ENCODE data around the gene IFNG-AS1.

The IFNG-AS1 gene

DNA sequence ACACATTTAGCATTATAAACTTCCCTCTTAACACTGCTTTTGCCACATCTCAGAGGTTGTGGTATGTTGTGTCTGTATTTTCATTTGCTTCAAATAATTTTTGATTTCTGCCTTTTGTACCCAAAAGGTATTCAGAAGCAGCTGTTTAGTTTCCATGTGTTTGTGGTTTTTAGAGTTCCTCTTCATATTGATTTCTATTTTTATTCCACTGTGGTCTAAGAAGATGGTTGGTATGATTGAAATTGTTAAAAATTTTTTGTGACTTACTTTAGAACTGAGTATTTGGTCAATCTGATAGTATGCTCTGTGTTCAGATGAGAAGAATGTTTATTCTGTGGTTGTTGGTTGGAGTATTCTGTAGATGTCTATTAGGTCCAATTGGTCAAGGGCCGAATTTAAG is 76.4 kb downstream of the IFNG-AS1 start:
- Histone ChIP-seq H3K27me3 (ENCODE audit: insufficient read depth, low read depth, severe bottlenecking) (no peaks in the 10 kb centered on the region), H3K4me3 (ENCODE audit: low read depth, low read length) (no peak overlapping the region), H3K9me3 (ENCODE audit: severe bottlenecking) (peaks cover 7% of the 10 kb centered on the region), H3K36me3 (no peaks in the 10 kb centered on the region), H3K27ac (no peak overlapping the region)
- DNase-seq: no peak
- TF ChIP-seq, protein P1, sequence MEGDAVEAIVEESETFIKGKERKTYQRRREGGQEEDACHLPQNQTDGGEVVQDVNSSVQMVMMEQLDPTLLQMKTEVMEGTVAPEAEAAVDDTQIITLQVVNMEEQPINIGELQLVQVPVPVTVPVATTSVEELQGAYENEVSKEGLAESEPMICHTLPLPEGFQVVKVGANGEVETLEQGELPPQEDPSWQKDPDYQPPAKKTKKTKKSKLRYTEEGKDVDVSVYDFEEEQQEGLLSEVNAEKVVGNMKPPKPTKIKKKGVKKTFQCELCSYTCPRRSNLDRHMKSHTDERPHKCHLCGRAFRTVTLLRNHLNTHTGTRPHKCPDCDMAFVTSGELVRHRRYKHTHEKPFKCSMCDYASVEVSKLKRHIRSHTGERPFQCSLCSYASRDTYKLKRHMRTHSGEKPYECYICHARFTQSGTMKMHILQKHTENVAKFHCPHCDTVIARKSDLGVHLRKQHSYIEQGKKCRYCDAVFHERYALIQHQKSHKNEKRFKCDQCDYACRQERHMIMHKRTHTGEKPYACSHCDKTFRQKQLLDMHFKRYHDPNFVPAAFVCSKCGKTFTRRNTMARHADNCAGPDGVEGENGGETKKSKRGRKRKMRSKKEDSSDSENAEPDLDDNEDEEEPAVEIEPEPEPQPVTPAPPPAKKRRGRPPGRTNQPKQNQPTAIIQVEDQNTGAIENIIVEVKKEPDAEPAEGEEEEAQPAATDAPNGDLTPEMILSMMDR (IDR thresholded peaks at IDR 0.05; ENCODE audit: low read depth, low read length): no peak

DNA sequence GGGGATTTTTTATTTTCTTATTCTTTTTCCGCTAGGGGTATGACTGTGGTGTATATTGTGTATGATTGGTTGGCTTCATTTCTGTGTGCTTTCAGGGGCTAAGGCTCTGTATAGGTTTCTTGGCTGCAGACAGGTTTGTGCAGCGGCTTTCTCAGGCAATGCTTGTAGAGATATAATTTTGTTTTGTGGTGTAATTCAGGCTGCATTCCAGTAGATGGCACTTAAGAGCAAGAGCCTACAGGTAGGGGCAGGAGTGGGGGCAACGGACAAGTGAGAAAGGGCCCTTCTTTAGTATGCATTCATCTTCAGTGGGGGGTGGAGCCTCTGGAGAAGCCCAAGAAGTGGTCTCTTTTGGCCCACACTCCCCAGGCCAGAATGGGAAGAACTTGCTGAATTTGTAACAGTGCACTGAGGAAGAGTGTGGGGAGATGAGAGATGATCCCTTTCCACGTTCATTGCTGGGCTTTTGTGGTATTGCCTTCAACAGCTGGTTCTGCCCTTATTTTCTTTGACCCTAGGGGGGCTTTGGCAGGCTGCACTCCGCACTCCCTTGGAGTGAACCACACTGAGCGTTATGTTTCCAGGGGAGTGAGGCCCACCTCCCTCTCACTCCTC is 78.6 kb downstream of the IFNG-AS1 start:
- Histone ChIP-seq H3K36me3 (no peaks in the 10 kb centered on the region), H3K4me3 (ENCODE audit: low read depth, low read length) (no peak overlapping the region), H3K27ac (no peak overlapping the region), H3K27me3 (ENCODE audit: insufficient read depth, low read depth, severe bottlenecking) (no peaks in the 10 kb centered on the region), H3K9me3 (ENCODE audit: severe bottlenecking) (peaks cover 7% of the 10 kb centered on the region)
- TF ChIP-seq, protein P1 (IDR thresholded peaks at IDR 0.05; ENCODE audit: low read depth, low read length): peak; percentile 54
- no peak for DNase-seq

DNA sequence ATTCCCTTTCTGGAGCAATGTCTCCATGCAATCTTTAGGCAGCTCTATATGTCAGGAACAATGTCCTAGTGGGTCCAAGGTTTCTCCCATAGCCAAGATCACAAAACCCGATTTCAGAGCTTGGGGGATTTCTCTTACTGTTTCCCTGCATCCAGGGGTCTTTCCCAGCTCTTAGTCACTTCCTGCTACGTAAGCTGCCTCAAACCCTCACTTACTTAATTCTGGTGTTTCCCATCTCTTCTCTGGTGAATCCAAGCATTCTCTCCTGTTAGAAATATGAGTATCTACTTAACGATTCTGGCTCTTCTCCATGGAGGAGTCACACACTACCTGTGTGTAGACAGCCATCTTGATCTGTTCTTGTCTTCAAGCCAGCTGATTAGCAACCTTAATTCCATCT is 80.0 kb downstream of the IFNG-AS1 start:
- Histone ChIP-seq H3K9me3 (ENCODE audit: severe bottlenecking) (peaks cover 7% of the 10 kb centered on the region), H3K27me3 (ENCODE audit: insufficient read depth, low read depth, severe bottlenecking) (no peaks in the 10 kb centered on the region), H3K4me3 (ENCODE audit: low read depth, low read length) (no peak overlapping the region), H3K27ac (no peak overlapping the region), H3K36me3 (no peaks in the 10 kb centered on the region)
- DNase-seq: no peak
- TF ChIP-seq, protein P1 (IDR thresholded peaks at IDR 0.05; ENCODE audit: low read depth, low read length): no peak
